Stimulated activated naive CD8-positive, alpha-beta T cell treated with anti-CD3 and anti-CD28 coated beads, Interleukin-15, Interleukin-2, amounts not matched to agents 100 U/mL and 50 U/mL, for 24 hours (primary cell): Measurements from ENCODE around the gene DDR2.

Source experiments
- ATAC-seq: fragments of 150-1000 bp; cut with Tn5 transposase; one replicate; pipeline ENCODE4 v1.10.0; 2021
- DNase-seq: peaks from one replicate; pipeline ENCODE4 v3.0.0; 2021

Gene DDR2

DNA sequence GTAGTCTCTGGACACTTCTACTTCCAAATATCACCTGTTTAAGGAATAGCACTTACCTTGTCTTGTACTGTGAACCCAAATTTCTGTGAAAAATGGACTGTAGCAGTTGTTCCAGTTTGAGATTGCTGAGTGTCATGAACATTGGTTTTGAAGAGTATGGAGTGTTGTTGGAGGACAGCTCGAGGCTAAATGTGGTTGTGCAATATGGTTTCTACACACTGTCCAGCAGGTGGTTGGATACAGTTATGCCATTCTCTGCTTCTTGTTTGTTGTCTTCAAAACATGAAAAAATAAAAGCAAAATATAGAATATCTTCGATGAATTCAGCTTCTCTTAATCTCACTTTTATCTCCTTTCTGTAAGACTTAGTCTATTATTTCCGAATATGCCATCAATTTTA, 67.1 kb downstream of the DDR2 start:
- ATAC-seq = no peak
- no peak for DNase-seq

DNA sequence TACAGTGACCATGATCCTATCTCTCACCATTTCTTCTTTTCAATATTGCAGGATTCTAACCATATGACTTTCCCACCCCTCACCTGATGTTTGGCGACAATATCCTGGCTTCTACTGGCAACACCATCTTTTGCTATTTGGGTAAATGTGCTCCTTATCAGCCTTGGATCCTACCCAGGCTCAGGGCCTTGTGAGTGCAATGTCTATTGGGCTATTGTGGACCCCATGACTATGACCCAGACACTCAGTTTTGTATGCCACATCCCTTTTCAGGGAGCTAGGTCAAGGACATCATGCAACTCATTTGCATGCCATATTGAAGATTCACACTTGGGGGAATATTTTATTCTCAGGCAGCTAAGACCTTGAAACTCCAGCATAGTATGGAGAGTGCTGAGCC, 67.9 kb downstream of the DDR2 start:
- ATAC-seq (no peak), DNase-seq (no peak)

DNA sequence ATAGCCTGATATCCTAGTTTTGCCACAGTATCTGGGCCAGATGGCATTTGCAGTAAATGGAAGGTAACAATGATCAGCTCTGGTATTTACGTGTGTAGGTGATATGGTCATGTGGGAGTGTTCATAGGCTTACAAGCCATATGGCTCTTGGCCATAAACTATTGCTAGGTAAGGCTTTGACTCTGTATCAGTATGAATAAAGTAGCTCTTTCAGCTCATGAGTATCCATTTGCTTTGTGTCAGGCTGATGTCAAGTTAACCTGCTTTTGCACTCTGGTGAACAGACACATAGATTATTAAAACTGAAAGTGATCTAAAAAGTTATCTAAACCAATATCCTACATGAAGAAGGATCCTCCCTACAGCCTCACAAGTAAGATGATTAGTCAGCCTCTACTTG, 69.0 kb downstream of the DDR2 start:
- DNase-seq (no peak), ATAC-seq (no peak)

DNA sequence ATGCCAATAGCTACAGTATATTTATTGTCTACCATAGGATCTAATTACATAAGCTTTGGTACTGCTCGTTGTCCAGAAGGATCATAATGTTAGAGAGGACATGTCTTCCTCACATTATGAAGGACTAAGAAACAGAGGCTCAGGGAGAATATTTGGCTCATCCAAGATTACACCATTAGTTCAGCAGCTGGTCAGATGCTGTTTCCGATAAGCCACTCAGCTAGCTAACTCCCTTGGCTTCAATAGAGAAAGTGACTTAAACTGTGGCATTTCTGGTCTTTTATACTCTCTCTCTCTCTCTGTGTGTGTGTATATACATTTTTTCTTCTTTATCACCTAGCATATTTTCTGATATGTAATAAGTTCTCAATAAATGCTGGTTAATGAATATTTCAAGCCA, 70.4 kb downstream of the DDR2 start:
- no peak for ATAC-seq

DNA sequence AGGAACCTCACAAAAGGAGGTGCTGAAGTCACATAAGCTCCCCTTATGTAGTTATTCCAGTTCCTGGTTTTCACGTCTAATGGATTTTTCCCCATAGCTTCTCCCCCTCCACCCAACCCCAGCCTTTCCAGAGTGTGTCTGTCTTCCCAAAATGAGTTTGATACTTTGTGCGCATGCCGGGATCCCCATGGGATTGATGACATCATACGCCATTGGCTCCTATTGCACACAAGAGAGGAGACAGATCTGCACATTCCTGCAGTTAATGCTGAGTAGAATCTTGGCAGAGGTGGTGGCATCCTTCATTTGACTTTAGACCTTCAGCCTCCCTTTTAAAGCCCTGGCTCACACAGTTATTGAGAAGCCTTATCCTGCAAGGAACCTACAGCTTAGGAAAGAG, 71.4 kb downstream of the DDR2 start:
- no peak for DNase-seq
- ATAC-seq = no peak

More for the DNA sequence above, 70.4 kb downstream of the DDR2 start:
- DNase-seq = no peak

DNA sequence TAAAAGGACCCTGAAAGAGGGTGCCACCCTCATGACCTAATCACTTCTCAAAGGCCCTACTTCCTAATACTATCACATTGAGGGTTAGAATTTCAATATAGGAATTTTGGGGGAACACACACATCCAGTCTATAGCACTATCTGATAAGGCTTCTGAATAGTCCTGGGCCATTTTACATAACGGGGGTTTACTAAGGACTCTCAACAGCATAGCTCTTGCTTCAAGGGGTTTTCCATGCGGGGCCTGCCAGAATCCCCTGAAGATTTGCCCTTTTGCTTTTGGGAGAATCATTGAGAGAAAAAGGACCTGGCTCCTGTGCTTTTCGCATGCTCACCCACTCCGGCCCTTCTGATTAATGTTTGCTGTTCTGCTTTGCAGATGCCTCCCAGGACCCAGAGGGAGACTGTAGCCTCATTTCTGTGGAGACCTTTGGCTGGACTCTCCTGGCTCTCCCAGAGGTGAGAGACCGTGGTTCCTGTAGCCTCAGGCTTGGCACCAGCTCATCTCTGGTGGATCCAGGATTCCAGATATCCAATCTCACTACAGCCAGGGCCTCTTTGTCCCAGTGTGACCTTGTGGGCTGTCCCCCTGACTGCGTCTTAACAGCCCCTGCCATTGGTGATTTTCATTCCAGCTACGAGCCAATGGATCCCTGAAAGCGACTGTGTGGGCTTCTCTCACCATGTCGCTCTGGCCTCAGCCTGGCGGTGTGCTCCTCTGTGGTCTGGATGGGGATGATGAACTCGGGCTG, 72.6 kb downstream of the DDR2 start:
- no peak for ATAC-seq
- DNase-seq = no peak

DNA sequence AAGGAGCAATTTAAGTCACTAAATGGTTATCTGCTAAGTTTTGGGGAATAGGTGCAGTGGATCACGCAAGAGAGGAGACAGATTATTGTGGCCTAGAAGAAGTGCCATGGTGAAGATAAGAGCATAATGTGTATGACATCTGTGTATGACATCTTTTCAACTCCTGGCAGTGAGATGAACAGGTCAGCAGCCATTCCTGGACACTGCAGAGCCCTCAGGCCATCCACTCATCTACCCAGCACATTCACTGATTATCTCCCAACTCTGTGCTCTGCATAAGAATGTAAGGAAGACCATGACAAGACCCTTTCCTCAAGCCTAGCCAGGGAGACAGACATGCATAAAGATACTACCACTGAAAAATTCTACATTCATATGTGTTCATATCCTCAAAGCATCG, 73.7 kb downstream of the DDR2 start:
- DNase-seq (no peak), ATAC-seq (no peak)

DNA sequence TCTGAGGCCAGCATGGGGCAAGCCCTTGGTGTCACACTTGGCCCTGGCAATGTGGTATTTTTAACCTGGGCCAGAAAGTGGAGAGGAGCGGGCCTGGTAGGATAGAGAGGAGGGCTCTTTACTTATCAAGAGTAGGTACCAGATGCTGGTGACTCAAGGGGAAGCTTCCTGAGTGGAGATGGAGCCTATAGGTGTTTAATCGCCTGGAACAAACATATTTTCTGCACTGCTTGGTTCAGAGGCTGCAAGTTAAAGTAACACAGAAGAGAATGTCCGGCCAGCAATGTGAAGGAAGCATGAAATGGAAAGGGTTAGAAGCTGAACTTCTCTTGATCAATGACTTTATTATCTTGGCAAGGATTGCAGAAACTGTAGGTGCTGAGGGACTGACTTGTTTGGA, 74.3 kb downstream of the DDR2 start:
- ATAC-seq = no peak

DNA sequence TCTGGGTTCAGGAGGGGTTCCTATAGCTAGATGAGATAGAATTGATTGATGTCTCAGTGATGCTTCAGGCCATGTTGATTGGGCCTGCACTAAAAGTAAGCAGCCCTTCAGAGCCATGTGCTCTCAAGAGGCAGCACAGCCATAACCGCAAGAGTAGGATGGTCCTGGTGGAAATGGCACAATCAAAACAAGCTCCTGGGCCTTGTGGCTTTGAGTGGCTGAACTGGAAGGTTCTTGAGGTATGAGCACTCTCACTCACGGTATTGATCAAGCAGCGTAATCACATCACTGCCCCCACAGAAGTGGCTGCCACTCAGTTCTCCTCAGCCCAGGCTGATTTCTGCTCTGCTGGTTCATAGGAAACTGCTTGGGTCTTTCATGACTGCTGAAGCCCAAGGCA, 76.0 kb downstream of the DDR2 start:
- ATAC-seq (no peak), DNase-seq (no peak)

More for the DNA sequence above, 74.3 kb downstream of the DDR2 start:
- DNase-seq = no peak

DNA sequence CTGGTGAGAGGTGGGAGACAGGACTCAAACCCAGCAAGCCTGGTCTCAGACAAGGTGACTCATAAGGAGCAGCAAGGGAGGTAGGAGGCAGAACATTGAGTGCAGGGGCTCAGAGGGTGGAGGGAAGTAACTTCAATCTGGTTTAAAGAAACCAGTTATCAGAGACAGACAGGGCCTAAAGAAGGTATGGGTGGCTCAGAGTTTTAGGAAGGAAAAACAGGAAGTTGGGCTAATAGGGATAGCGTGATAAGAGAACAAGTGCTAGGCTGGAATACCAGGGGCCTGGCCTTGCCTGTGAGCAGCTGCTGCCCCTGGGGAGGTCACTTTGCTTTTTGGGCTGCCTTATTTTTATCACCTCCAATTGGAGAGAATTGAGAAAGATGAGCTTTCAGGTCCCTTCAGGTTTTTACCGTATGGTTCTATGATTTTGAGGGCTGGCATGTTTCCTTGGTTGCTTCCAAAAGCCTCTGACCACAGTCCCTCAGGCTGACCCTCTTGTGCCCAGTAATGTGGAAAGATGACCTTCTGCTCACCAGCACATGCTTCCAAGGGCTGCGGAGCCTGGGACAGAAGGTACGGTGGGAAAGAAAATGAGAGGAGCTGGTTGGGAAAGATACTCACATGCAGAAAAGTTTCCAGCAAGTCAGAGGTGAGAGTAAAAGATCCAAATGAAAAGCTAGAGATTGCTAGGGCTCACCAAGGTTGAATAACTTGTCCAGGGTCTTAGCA, 77.0 kb downstream of the DDR2 start:
- DNase-seq (no peak), ATAC-seq (no peak)

DNA sequence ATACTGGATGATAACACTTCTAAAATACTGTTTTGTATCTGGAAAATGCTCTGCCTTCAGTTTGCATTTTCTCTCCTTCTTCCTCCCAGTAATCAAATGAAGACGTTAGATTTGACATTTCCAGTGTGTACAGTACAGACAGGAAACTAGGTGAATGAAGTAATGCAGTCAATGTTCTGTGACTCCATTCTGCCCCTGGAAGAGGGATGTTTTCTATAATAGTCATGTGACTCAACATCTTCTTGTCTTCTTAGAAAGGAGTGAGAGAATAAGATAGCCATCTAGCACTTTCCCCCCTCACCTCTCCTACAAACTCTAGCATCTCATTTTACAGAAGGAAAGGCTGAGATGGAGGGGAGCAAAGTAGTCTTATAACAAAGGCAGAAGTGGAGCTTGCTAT, 77.6 kb downstream of the DDR2 start:
- DNase-seq = no peak
- ATAC-seq = no peak

DNA sequence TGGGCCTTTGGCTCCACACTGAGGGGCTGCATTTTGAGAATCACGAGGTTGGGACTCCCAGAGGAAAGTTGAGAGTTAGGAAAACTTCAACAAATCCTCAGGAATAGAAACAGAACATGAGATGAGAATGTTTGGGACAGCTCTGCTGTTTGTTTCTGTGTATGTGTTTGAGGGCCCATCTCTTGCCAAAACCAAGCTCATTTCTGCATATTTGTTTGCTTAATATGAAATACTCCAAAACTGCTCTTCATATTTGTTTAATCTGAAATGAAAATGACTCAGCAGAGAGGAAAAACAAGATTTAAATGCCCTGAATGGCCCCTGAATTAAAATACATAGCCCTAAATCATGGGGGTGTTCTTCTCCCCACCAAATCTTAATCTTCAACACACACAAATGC, 78.1 kb downstream of the DDR2 start:
- DNase-seq (no peak), ATAC-seq (no peak)

DNA sequence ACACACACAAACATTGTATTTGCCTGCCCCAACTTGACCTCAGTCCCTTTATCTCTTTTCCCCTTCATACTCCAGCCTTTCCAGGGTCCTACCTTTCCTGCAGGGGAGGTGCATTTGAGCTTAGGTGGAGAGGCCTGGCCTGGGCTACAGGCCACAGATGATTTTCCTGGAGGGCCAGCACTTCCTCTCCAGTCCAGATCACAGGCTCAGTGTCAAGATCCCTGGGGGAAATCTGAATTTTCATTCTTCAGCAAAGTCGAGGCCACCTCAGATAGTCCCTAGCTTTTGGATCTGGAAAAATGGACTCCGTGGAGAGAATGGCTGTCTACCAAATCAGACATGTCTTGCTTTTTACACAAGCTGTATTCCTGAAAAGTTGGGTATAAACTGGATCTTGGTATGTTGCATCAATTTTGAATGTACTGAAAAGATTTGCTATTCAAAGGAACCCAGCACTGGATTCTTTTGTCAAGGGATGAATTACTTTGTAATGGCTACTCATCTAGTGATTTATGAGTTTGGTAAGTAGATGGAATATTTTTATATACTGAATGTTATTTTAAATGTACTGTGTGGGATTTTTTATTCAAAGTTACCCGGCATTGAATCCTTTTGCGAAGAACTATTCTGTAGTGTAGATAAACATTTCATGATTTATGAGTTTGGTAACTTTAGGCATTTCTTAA, 78.7 kb downstream of the DDR2 start:
- no peak for DNase-seq
- no peak for ATAC-seq

DNA sequence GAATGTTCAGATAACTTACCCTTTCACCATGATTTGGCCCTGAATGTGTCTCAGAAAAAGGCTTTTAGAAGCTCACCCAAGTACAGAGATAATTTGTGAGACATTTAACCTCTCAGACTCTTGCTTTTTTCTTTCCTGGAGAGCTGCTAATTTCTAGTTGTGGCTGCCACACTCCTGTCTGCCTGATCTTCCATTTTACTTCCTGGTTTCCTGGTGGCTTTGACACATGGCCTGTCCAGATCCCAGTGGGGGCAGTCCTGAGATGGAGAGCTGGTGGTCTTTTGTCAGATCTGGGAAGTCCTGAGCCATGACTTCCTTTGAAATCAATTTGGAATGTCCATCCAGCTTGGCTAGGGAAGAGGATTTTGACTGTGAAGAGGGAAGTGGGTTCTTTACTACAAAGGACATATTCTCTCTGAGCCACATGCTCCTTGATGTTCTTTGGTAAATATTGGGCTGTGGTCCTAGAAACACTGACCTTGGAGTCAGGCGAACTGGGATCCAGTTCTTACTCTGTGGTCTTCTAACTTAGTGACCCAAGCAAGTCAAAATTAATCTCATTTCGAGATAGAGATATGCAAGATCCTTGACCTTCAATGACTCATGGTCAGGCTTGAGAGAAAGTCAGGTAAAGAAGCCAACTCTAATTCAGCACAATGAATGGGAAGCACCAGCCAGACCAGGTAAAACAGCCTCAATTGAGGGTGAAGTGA, 80.2 kb downstream of the DDR2 start:
- no peak for ATAC-seq
- DNase-seq = no peak

DNA sequence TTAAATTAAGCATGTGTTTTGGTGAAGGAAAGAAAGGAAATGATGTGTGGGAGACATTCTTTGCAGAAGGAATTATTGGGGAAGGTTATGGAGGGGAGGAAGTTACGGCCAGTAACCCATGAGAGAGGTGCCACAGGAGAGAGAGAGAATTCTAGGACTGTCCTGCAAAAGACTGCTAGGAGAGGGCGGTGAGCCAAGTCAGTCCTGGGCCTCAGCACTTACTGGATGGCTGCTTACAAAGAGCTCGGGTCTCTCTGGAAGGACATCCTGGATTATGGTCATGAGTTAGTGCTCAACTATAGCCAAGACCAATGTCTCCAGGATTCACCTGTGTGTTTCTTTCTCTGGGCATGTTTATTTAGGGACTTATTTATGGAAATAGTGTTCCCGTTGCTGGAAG, 83.9 kb downstream of the DDR2 start:
- DNase-seq = no peak
- ATAC-seq = no peak

DNA sequence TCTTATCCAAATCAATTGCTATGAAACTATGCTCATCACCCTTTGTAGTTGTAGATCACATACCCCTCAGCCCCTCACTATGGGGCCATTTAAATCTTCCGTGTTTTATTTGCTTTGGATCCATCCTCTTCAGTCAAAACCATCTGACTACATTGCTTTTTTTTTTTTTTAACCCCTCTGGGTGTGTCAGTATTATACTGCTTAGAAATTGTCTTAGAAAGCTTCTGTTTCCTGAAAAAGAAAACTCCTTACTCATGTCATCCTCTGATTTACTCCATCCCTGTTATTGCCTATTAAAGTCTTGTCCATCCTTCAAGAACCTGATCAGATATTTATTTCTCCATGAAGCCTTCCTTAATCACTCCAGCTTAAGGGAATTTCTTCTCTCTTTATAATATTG, 84.3 kb downstream of the DDR2 start:
- ATAC-seq (no peak), DNase-seq (no peak)

DNA sequence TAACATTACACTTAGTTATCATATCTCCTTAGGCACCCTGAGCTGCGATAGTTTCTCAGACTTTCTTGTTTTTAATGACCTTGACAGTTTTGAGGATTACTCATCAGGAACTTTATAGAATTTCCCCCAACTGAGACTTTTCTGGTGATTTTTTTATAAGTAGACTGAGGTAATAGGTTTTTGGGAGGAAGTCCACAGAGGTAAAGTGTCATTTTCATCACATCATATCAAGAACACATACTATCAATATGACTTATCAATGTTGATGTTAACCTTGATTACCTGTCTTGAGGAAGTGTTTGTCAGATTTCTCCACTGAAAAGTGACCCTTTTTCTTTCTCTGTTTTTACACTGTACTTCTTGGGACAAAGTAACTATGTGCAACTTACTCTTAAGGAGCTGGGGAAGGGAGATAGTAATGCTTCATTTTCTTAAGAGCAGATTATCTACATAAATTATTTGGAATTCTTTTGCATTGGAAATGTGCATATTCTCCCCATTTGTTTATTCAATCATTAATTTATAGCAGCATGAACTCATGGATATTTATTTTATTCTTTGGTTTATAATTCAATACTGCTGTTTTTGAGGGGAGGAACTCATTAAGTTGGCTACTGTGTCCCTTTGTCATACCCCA, 85.4 kb downstream of the DDR2 start:
- DNase-seq = no peak
- ATAC-seq = no peak

DNA sequence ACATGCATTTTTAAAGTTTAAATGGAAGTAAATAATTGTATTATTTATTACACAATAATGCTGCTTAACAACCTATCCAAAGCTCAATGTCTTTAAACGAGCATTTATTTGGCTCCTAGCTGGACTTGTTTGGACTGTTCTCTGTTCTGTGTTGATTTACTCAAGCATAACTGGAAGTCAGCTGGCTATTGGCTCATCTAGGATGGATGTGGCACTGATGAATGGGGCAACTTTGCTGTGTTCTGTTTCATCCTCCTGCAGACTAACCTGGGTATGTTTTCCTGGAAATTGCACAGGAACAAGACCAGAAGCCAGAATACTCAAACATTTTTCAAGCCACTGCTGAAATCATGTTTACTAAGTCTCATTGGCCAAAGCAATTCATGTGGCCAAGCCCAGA, 87.4 kb downstream of the DDR2 start:
- no peak for ATAC-seq

DNA sequence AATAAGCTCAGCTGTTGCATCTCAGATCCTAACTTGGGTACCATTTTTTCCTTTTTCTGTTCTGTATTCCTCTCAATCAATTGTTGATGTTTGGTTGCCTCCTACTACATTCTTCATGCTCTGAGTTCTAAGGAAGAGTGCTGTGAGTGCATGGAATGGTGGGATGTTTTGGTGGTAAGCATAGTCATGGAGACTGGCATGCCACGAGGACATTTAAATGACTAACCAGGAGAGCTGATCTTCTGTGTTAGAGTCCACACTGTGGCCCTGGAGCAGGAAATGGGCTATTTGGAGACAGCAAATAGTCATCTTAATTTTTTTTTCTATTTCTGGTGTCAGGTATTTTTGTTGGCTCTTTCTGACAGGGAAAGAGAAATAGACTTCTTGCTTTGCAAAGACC, 88.7 kb downstream of the DDR2 start:
- DNase-seq (no peak), ATAC-seq (no peak)

More for the DNA sequence above, 87.4 kb downstream of the DDR2 start:
- DNase-seq = no peak

DNA sequence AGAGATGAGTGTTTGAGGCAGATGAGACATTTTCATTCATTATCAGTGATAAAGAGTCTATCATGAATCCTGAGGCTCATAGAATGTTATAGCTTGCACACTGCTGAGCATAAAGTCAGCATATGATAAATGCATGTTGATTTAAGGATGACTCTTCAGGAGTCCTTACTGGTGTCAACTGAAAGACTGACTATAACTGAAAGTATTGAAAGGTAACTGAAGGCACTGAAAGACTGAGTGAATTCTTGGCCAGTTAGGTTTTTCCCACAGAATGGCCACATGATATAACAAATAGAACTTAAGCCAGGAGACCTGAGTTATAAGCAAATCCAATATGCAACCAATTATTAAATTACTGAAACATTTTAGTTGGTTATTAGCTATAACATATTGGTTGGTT, 89.2 kb downstream of the DDR2 start:
- DNase-seq (no peak), ATAC-seq (no peak)

DNA sequence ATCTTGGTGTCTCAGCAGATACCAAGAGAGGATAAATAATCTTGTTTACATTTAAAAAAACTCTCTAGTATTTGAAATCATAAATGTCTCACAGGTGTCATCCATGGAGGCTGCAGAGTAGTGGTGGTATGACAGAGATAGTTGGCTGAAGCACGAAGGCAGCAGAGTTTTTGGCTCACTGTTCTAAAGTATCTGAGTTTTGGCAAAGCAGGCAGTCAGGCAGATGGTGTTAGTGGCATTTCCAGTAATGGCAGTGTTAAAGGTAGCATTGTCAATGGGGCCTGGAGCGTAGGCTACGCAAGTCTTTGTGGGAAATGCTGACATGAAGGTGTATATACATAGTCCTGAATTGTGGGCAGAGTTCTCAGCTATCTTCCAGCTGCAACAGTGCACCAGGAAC, 89.8 kb downstream of the DDR2 start:
- ATAC-seq = no peak
- DNase-seq = no peak

DNA sequence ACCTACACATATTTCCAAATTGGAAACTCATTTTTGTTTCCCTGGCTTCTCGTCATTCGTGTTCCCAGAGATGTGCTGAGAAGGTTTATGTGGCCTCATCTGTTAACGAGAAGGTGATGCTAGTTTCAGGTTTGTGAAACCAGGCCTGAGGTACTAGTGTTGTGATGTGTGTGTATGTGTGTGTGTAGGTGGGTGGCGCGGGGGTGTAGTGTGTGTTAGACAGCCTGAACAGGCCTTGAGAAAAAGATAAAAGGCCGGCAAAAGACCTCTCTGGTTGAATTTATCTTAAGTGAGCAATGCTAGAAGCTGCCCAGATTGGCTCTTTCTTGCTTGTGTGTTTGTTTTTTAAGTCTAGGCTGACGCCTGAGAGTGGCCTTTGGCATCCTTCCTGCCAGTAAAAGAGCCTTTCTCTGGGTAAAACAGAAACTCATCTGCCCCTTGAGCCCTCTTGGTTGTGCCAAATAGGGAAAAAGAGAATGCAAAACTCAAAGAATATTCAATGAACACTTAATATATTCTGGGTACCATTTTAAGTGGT, 92.4 kb downstream of the DDR2 start:
- DNase-seq = no peak
- no peak for ATAC-seq
